Astrocyte (in vitro differentiated cells and primary cell): ENCODE results near the gene TEX19.

Source experiments
- EZH2 ChIP-seq: IDR thresholded peaks from 2 replicates; pipeline ENCODE4 v1.6.1; 2012; ENCODE audit warnings: mild to moderate bottlenecking, low read length, inconsistent platforms; ENCODE audit not compliant: insufficient read depth
- TF ChIP-seq, protein P1 (sequence below): IDR thresholded peaks from 2 replicates; pipeline ENCODE4 v1.5.1; 2011; ENCODE audit warnings: low read depth, mild to moderate bottlenecking, inconsistent platforms, low read length, moderate library complexity; ENCODE audit not compliant: insufficient read depth

DNA sequence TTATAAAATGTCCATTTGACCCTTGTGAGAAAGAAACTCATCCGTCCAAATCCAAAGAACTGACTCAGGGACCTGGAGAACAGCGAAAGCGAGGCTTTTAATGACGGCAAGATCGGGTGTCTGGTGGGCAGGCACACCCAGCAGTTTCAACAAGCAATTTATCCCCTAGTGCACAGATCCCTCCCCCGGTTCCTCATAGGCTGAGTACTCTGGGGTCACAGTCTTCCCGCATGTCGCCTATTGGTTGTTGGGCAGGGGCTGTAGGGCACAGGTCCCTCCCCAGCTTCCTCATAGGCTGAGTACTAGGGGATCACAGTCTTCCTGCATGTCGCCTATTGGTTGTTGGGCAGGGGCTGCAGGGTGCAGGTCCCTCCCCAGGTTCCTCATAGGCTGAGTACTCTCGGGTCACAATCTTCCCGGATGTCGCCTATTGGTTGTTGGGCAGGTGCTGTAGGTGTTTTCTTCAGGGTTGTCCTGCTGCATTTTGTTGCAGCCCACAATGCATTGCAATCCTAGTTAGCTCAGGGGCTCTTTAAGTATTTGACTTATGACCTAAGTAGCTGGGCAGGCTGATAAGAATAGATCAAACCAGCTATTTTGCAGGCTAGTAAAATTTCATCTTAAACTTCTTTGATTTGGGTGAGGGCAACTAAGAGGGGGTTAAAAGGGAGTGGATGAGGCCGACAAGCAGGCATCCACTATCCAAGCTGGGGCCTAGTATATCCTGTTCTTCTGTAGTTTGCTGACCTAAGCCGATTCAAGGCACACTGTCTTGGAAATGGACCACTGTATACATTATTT is 8.9 kb downstream of the TEX19 start:
- TF ChIP-seq, protein P1, sequence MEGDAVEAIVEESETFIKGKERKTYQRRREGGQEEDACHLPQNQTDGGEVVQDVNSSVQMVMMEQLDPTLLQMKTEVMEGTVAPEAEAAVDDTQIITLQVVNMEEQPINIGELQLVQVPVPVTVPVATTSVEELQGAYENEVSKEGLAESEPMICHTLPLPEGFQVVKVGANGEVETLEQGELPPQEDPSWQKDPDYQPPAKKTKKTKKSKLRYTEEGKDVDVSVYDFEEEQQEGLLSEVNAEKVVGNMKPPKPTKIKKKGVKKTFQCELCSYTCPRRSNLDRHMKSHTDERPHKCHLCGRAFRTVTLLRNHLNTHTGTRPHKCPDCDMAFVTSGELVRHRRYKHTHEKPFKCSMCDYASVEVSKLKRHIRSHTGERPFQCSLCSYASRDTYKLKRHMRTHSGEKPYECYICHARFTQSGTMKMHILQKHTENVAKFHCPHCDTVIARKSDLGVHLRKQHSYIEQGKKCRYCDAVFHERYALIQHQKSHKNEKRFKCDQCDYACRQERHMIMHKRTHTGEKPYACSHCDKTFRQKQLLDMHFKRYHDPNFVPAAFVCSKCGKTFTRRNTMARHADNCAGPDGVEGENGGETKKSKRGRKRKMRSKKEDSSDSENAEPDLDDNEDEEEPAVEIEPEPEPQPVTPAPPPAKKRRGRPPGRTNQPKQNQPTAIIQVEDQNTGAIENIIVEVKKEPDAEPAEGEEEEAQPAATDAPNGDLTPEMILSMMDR = no peak
- no peak for TF ChIP-seq EZH2
